Fibroblast of lung (primary cell): ENCODE measurements around the gene AKAP13.

Experiments
- EZH2 ChIP-seq: IDR thresholded peaks from 2 replicates; pipeline ENCODE4 v1.5.1; 2012; ENCODE audit warnings: low read length, control low read depth, mild to moderate bottlenecking; ENCODE audit errors: missing control alignments
- TF ChIP-seq, protein P1 (sequence below), 2 donors: IDR thresholded peaks in 1 of 2; conservative IDR thresholded peaks in 1 of 2; 1 replicate in 1 of 2; 2 replicates in 1 of 2; pipeline ENCODE4 v1.5.1; 2011 to 2012; ENCODE audit warnings: low read length in 2 of 2, control low read depth in 1 of 2, inconsistent platforms in 1 of 2, low read depth in 1 of 2, mild to moderate bottlenecking in 1 of 2

DNA sequence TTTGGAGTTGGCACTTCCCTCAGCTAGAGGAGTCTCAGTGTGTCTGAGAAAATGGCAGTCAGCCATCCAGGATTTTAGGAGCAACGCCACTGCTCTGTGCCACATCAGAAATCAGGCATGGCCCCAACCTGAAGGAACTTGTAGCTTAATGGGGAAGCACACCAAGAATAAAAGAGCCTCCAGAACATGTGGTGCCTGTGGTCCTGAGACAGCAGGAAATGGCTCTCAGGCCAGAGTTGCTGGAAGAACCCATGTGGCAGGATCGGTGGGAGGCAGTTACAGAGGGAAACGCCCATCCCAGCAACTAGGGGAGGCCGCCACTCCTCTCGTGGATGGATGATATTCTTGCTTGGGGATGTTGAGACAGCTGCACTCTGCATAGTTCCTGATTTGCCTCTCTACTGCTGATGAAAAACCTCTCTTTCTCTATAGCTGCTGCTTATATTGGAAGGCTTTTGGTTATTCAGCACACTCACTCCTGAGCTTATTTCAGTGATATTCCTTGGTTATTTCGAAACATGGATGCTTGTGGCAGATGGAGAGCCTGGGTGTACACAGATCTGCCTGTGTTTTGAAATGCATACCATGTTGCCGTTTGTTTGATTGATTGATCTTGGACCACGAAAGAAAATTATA lies 361.9 kb downstream of the AKAP13 start:
- TF ChIP-seq, protein P1, sequence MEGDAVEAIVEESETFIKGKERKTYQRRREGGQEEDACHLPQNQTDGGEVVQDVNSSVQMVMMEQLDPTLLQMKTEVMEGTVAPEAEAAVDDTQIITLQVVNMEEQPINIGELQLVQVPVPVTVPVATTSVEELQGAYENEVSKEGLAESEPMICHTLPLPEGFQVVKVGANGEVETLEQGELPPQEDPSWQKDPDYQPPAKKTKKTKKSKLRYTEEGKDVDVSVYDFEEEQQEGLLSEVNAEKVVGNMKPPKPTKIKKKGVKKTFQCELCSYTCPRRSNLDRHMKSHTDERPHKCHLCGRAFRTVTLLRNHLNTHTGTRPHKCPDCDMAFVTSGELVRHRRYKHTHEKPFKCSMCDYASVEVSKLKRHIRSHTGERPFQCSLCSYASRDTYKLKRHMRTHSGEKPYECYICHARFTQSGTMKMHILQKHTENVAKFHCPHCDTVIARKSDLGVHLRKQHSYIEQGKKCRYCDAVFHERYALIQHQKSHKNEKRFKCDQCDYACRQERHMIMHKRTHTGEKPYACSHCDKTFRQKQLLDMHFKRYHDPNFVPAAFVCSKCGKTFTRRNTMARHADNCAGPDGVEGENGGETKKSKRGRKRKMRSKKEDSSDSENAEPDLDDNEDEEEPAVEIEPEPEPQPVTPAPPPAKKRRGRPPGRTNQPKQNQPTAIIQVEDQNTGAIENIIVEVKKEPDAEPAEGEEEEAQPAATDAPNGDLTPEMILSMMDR (conservative IDR thresholded peaks at IDR 0.05 in 1 of 2, IDR thresholded peaks at IDR 0.05 in 1 of 2; ENCODE audit: low read depth in 1 of 2, low read length in 2 of 2): no peak
- TF ChIP-seq EZH2: no peak
